Gastrocnemius medialis (tissue), 4 donors: ENCODE data around the gene ZNF407. TPM values are rescaled to one million over a fixed set of nuclear protein-coding genes. Genes with fewer than 3 reads are reported as not detected.
A peak's percentile ranks its signal among the peaks of the same experiment; 100 is the strongest.

Experiments
- ATAC-seq, 2 donors: fragments of 150-250 bp; one replicate each; pipeline ENCODE4 v1.9.1; 2016
- DNase-seq, 2 donors: peaks; one replicate each; pipeline ENCODE4 v3.0.0-alpha.2; 2019
- H3K27ac ChIP-seq, 4 donors: fragments of 200-600 bp; sonication (generic); 1 replicate in 1 of 4; 2 replicates in 3 of 4; pipeline ENCODE4 v1.5.1; 2016 to 2018; ENCODE audit warnings: mild to moderate bottlenecking in 2 of 4, moderate library complexity in 1 of 4
- H3K27me3 ChIP-seq, 3 donors: fragments of 200-600 bp; sonication (generic) in 2 of 3; 1 replicate in 1 of 3; 2 replicates in 2 of 3; pipeline versions ENCODE4 v1.5.1 to v1.6.0; 2016 to 2019; ENCODE audit warnings: mild to moderate bottlenecking in 1 of 3, moderate library complexity in 1 of 3
- H3K36me3 ChIP-seq, 2 donors: fragments of 200-600 bp; sonication (generic) in 1 of 2; one replicate each; pipeline ENCODE4 v1.5.1; 2017 to 2018
- H3K4me1 ChIP-seq, 2 donors: fragments of 200-600 bp; sonication (generic) in 1 of 2; one replicate each; pipeline ENCODE4 v1.5.1; 2016 to 2017; ENCODE audit warnings: mild to moderate bottlenecking in 2 of 2
- H3K4me3 ChIP-seq, 4 donors: fragments of 200-600 bp; sonication (generic) in 3 of 4; 1 replicate in 1 of 4; 2 replicates in 3 of 4; pipeline ENCODE4 v1.5.1; 2016 to 2019; ENCODE audit warnings: mild to moderate bottlenecking in 2 of 4
- H3K9me3 ChIP-seq, 3 donors: fragments of 200-600 bp; sonication (generic) in 2 of 3; 1 replicate in 1 of 3; 2 replicates in 2 of 3; pipeline ENCODE4 v1.5.1; 2016 to 2019
- POLR2A ChIP-seq, 2 donors: fragments of 450-650 bp; IDR thresholded peaks; one replicate each; pipeline ENCODE4 v1.6.1; 2017; ENCODE audit warnings: antibody characterized with exemption in 2 of 2, mild to moderate bottlenecking in 2 of 2, moderate library complexity in 2 of 2
- in situ Hi-C, 4 donors: fragments of 200-750 bp; cut with MboI; loops; one replicate each; pipeline versions ENCODE4 v1.15.0 to v1.8.0; 2017; ENCODE audit warnings: low sequenced_read_pairs in 4 of 4
- intact Hi-C: fragments of 100-400 bp; cut with DNase I; formaldehyde crosslinking; loops from one replicate; pipeline ENCODE4 v1.15.1; 2023; ENCODE audit warnings: low total_unique reads
- total RNA-seq, 4 donors: library from RNA; depleted of rRNA; stranded (reverse); fragments of >200 nt; gene quantifications; one replicate each; pipeline versions ENCODE4 v1.1.0 to v1.2.3, GENCODE V29; 2016
- TF ChIP-seq, protein P1 (sequence below), 5 experiments: fragments of 450-650 bp in 3 of 5; fragments of 200-600 bp in 2 of 5; sonication (generic) in 2 of 5; IDR thresholded peaks in 4 of 5; conservative IDR thresholded peaks in 1 of 5; 1 replicate in 4 of 5; 2 replicates in 1 of 5; pipeline ENCODE4 v1.5.1; 2016 to 2019; ENCODE audit warnings: antibody characterized with exemption in 5 of 5, mild to moderate bottlenecking in 3 of 5, moderate library complexity in 3 of 5

Gene ZNF407
- total RNA-seq, 4 donors from 2014 or later = 5.9 to 11.4 (median 9.2) TPM

DNA sequence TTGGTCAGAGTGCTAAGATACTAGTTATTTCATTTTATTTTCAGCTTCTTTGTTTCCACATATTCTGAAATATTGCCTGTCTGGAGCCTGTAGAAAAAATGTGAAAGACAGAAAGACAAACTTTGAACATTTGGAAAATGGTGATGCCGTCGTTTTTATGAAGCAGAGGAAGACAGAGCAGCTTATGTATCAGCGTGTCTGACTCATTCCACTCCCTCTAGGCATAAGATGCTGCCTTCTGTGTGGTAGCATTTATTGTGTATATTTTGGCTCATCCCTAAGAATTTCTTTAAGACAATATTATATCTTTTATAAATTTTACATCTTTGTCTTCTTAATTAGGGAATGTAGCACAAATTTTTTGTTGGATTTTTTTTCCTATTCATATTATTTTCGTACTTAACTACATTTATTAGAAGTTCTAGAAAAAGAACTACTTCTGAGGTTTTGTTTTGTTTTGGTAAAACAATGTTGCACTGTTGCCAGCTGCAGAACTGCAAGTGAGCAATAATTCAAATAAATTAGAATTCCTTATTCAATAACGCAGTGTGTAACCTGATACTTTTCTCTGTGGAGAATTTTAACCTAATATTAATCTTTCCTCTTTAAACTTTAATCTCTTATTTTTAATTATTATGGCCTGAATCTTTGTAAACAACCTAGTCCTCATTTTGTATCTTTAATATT, 300.4 kb downstream of the ZNF407 start:
- Histone ChIP-seq H3K27me3 (no peaks in the 10 kb centered on the region), H3K36me3 (no peaks in the 10 kb centered on the region), H3K27ac (no peak overlapping the region), H3K4me1 (no peaks in the 10 kb centered on the region), H3K4me3 (no peak overlapping the region), H3K9me3 (no peaks in the 10 kb centered on the region)
- no peak for DNase-seq
- in situ Hi-C loops = loop anchor here in 1 of 4 donors (25.0 kb wide), 1 partner anchor 589 kb away; no protein-coding TSS in a partner anchor
- no peak for TF ChIP-seq POLR2A (IDR thresholded peaks at IDR 0.05)
- TF ChIP-seq, protein P1, sequence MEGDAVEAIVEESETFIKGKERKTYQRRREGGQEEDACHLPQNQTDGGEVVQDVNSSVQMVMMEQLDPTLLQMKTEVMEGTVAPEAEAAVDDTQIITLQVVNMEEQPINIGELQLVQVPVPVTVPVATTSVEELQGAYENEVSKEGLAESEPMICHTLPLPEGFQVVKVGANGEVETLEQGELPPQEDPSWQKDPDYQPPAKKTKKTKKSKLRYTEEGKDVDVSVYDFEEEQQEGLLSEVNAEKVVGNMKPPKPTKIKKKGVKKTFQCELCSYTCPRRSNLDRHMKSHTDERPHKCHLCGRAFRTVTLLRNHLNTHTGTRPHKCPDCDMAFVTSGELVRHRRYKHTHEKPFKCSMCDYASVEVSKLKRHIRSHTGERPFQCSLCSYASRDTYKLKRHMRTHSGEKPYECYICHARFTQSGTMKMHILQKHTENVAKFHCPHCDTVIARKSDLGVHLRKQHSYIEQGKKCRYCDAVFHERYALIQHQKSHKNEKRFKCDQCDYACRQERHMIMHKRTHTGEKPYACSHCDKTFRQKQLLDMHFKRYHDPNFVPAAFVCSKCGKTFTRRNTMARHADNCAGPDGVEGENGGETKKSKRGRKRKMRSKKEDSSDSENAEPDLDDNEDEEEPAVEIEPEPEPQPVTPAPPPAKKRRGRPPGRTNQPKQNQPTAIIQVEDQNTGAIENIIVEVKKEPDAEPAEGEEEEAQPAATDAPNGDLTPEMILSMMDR (IDR thresholded peaks at IDR 0.05 in 4 of 5, conservative IDR thresholded peaks at IDR 0.05 in 1 of 5) = no peak
- intact Hi-C loops = loop anchor here (10.0 kb wide), 1 partner anchor 107 kb away; no protein-coding TSS in a partner anchor
- ATAC-seq = no peak

DNA sequence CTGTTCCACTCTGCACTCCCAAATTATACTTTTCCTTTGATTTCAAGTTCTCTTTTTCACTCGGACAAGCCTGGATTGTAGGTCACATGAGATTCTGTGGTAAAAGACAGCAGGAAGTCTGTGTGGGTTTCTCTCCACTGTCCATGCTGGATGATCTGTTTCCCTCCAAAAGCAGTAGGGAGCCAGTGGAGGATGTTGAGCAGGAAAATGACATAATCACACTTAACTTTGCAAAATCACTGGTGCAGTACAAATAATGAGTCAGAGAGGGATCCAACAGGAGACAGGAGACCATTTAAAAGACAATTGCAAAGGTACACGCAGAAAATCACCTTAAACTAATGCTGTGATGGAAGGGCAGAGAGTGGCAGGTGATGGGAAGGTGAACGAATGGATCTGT, 301.3 kb downstream of the ZNF407 start:
- Histone ChIP-seq H3K4me1 (no peaks in the 10 kb centered on the region), H3K4me3 (no peak overlapping the region), H3K36me3 (no peaks in the 10 kb centered on the region), H3K27ac (no peak overlapping the region), H3K27me3 (no peaks in the 10 kb centered on the region), H3K9me3 (no peaks in the 10 kb centered on the region)
- no peak for TF ChIP-seq POLR2A (IDR thresholded peaks at IDR 0.05)
- TF ChIP-seq, protein P1 (IDR thresholded peaks at IDR 0.05 in 4 of 5, conservative IDR thresholded peaks at IDR 0.05 in 1 of 5) = no peak
- ATAC-seq (no peak), DNase-seq (no peak)
- intact Hi-C loops (loop anchor here (10.0 kb wide), 1 partner anchor 106 kb away; no protein-coding TSS in a partner anchor), in situ Hi-C loops (loop anchor here in 1 of 4 donors (25.0 kb wide), 1 partner anchor 588 kb away; no protein-coding TSS in a partner anchor)

GRCh38 chr18:74899554-74899953, 301.9 kb downstream of the ZNF407 start:
- intact Hi-C loops = loop anchor here (10.0 kb wide), 1 partner anchor 105 kb away; no protein-coding TSS in a partner anchor
- H3K4me1 ChIP-seq = no peaks in the 10 kb centered on the region
- no peaks in the 10 kb centered on the region for H3K27me3 ChIP-seq
- no peak overlapping the region for H3K27ac ChIP-seq
- in situ Hi-C loops = loop anchor here in 1 of 4 donors (25.0 kb wide), 1 partner anchor 588 kb away; no protein-coding TSS in a partner anchor
- ATAC-seq (no peak), DNase-seq (peak in 1 of 2 donors; percentile 20)
- no peak for TF ChIP-seq POLR2A (IDR thresholded peaks at IDR 0.05)
- TF ChIP-seq, protein P1 (IDR thresholded peaks at IDR 0.05 in 4 of 5, conservative IDR thresholded peaks at IDR 0.05 in 1 of 5) = no peak
- no peaks in the 10 kb centered on the region for H3K36me3 ChIP-seq
- no peak overlapping the region for H3K4me3 ChIP-seq
- H3K9me3 ChIP-seq = no peaks in the 10 kb centered on the region

- TF ChIP-seq, protein P1 (IDR thresholded peaks at IDR 0.05 in 4 of 5, conservative IDR thresholded peaks at IDR 0.05 in 1 of 5) = no peak
- no peak for TF ChIP-seq POLR2A (IDR thresholded peaks at IDR 0.05)
- no peaks in the 10 kb centered on the region for H3K4me1 ChIP-seq
- no peaks in the 10 kb centered on the region for H3K27me3 ChIP-seq
- DNase-seq = no peak
- in situ Hi-C loops (no loop called here), intact Hi-C loops (no loop called here)
- no peaks in the 10 kb centered on the region for H3K9me3 ChIP-seq
- ATAC-seq = no peak
- no peaks in the 10 kb centered on the region for H3K36me3 ChIP-seq
- no peak overlapping the region for H3K27ac ChIP-seq
- H3K4me3 ChIP-seq = no peak overlapping the region
Observed at GRCh38 chr18:74901362-74902146, 303.9 kb downstream of the ZNF407 start.
